Stimulated activated CD8-positive, alpha-beta memory T cell treated with anti-CD3 and anti-CD28 coated beads, Interleukin-7, amount 100 ng/mL, for 48 hours (primary cell): ENCODE results near the gene REC114.
"Not testable (repeated sequence)": the region's sequence is repeated elsewhere in the genome, so short reads cannot be mapped to it uniquely, and the experiment has no call there.

Experiments
- DNase-seq, 2 donors: peaks; one replicate each; pipeline ENCODE4 v3.0.0-alpha.2; 2020; ENCODE audit warnings: low read depth in 1 of 2; ENCODE audit errors: extremely low read depth in 1 of 2

Gene REC114

DNA sequence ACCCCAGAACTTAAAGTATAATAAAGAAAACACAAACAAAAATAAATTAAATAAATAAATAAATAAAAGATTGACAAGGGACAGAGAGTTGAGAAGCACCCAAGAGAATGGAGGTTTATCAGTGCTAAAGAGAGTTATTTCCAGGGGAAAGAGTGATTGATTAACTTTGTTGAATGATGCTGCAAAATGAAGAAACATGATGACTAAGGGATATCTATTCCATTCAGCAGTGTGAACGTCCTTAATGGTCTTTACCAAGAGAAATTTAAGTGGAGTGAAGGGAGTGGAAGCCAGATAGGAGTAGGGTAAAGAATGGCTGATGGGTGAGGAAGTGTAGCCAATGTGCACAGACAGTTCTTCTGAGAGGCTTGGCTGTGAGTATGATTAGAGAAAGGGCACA lies 11.1 kb downstream of the REC114 start:
- DNase-seq = no peak

GRCh38 chr15:73455876-73456275 lies 12.9 kb downstream of the REC114 start:
- no peak for DNase-seq

GRCh38 chr15:73457334-73457733 lies 14.4 kb downstream of the REC114 start:
- DNase-seq = no peak

GRCh38 chr15:73460662-73461061 lies 17.7 kb downstream of the REC114 start:
- DNase-seq = no peak

GRCh38 chr15:73464602-73465001 lies 21.6 kb downstream of the REC114 start:
- no peak for DNase-seq

GRCh38 chr15:73467758-73468157 lies 24.8 kb downstream of the REC114 start:
- DNase-seq = no peak

- DNase-seq = no peak
These were observed 31.8 kb downstream of the REC114 start for GRCh38 chr15:73474785-73475184.

- no peak for DNase-seq
These were observed 33.8 kb downstream of the REC114 start for GRCh38 chr15:73476704-73477216.

- DNase-seq = no peak
These were observed 37.1 kb downstream of the REC114 start for GRCh38 chr15:73480050-73480449.

- no peak for DNase-seq
These were observed 39.2 kb downstream of the REC114 start for GRCh38 chr15:73482166-73482565.

GRCh38 chr15:73483053-73483452 lies 40.1 kb downstream of the REC114 start:
- DNase-seq = no peak

- DNase-seq = no peak
These were observed 42.4 kb downstream of the REC114 start for GRCh38 chr15:73485372-73485771.

- DNase-seq = not testable (repeated sequence)
These were observed 42.9 kb downstream of the REC114 start for GRCh38 chr15:73485885-73486284.

GRCh38 chr15:73488698-73489097 lies 45.7 kb downstream of the REC114 start:
- no peak for DNase-seq

GRCh38 chr15:73493922-73494321 lies 51.0 kb downstream of the REC114 start:
- no peak for DNase-seq

DNA sequence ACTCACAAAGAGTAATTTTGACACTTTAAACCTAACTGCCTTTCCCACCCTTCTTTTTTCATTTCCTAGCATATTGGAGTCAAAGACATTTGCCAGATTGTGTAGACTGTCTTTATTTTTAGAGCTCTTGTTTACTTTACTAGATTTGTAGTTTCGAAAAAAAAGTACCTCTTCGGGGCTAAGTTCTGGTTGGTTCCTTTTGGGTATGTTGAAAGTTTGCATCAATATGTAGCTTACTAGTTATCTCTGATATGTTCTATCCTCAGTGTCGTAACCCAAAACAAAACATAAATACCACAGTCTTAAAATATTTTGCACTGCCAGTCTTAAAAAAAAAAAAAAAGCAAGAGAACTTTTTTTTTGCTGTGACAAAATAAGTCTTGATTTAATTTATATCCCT lies 52.2 kb downstream of the REC114 start:
- DNase-seq = no peak

- DNase-seq = no peak
These were observed 57.7 kb downstream of the REC114 start for GRCh38 chr15:73500696-73501095.

DNA sequence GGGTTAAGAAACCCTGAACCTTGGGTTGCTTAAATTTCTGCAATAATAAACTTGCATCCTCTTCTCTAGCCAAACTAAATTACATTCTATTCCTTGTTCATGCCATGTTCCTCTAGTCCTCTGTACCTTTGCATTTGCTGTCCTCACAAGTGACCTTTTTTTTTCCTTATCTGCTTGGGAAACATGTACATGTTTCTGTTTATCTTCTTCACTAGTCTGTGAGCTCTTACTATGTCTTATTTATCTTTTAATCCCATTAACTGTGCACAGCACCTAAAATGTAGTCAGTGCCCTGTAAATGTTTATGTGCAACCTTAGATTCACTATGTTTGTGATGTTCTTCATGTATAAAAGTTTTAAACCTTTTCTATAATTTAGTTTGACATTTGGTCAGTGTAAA lies 61.9 kb downstream of the REC114 start:
- DNase-seq = no peak

DNA sequence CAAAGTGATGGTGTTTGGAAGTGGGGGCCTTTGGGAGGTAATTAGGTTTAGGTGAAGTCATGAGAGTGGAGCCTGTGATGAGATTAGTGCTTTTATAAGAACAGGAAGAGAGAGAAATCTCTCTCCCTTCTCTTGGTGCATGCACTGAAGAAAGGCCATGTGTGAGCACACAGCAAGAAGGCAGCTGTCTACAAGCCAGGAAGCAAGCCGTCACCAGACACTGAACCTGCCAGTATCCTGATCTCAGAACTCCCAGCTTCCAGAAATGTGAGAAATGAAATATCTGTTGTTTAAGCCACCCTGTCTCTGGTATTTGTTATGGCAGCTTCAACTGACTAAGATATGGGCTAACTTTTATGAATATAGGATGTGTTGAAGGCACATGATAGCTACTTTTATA lies 72.6 kb downstream of the REC114 start:
- no peak for DNase-seq

DNA sequence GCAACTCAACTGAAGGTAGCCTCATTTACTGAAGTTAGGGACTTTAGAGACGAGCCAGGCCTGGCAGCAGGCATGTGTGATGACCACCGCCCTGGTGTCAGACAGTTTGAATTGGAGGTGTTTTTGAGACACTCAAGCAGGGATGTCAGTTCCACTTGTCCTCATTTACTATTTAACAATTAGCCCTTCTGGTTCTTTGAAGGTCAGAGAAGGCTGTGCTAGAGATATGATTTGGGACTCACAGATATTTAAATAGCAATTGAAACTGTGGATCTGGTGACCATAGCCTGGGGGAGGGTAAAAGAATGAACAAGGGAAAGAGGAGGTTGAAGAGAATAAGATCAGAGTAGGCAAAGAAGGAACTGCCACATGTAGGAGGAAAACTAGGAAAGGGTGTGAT lies 74.6 kb downstream of the REC114 start:
- no peak for DNase-seq

GRCh38 chr15:73518180-73518862 lies 75.4 kb downstream of the REC114 start:
- no peak for DNase-seq

GRCh38 chr15:73518876-73519733 lies 76.1 kb downstream of the REC114 start:
- DNase-seq = no peak
